ENCODE data around the gene TMEM126A. TPM values are rescaled to one million over a fixed set of nuclear protein-coding genes. Genes with fewer than 3 reads are reported as not detected.
"Not testable (repeated sequence)": the region's sequence is repeated elsewhere in the genome, so short reads cannot be mapped to it uniquely, and the experiment has no call there.

TMEM126A gene
- total and polyA plus RNA-seq, 2 of the 8 experiments (the other 6 are each of a cell fraction or from before 2014, with no cell fraction given): 33.7 to 58.7 TPM

DNA sequence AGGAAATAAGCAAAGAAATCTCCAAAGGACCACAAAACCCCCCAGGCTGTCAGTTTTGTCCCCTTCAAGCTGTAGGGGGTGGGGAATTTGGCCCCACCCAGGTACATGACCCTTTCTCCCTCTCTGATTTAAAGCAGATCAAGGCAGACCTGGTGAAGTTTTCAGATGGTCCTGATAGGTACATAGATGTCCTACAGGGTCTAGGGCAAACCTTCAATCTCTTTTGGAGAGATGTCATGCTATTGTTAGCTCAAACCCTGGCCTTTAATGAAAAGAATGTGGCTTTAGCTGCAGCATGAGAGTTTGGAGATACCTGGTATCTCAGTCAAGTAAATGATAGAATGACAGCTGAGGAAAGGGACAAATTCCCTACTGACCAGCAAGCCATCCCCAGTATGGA lies 39.1 kb upstream of the TMEM126A start:
- H2AK5ac ChIP-seq (ENCODE audit: low read depth, low read length); H3K18ac ChIP-seq (ENCODE audit: extremely low read depth, low read length); H4K91ac ChIP-seq (replicated peaks; ENCODE audit: insufficient read length, low read length); H3K27me3 ChIP-seq (replicated peaks in 1 of 4; ENCODE audit: control insufficient read depth in 3 of 4, extremely low read depth in 1 of 4, insufficient read depth in 3 of 4, low read length in 3 of 4); H4K5ac ChIP-seq (ENCODE audit: insufficient read length, low read depth, low read length); H3K23me2 ChIP-seq (ENCODE audit: low read depth, low read length); H2BK15ac ChIP-seq (ENCODE audit: low read length); H3K4ac ChIP-seq (replicated peaks; ENCODE audit: insufficient read length, low read depth, low read length); H3K4me1 ChIP-seq (replicated peaks in 1 of 4; ENCODE audit: control insufficient read depth in 3 of 4, insufficient read depth in 4 of 4, low read length in 3 of 4); H3K79me1 ChIP-seq (ENCODE audit: low read depth, low read length); H3K36me3 ChIP-seq (ENCODE audit: control insufficient read depth in 2 of 4, insufficient read depth in 4 of 4, low read length in 3 of 4); H3K27ac ChIP-seq (ENCODE audit: low read depth, low read length); H4K8ac ChIP-seq (ENCODE audit: extremely low read depth, insufficient read depth, low read length); H3K14ac ChIP-seq (ENCODE audit: insufficient read length); H2BK20ac ChIP-seq (ENCODE audit: low read length); H2BK120ac ChIP-seq (replicated peaks; ENCODE audit: low read depth, low read length); H3K56ac ChIP-seq (replicated peaks; ENCODE audit: insufficient read length, low read depth, low read length); H3K23ac ChIP-seq (ENCODE audit: insufficient read length); H4K20me1 ChIP-seq (replicated peaks in 1 of 2; ENCODE audit: control insufficient read depth in 1 of 2, insufficient read depth in 2 of 2, low read length in 2 of 2); DNase-seq (ENCODE audit: low read depth in 1 of 2, low spot score in 2 of 2); H3K9me3 ChIP-seq (ENCODE audit: insufficient read depth in 2 of 2, low read depth in 1 of 2, low read length in 1 of 2); H3K4me3 ChIP-seq (ENCODE audit: extremely low read depth in 1 of 4, insufficient read depth in 2 of 4, low read depth in 3 of 4, low read length in 4 of 4); H3K79me2 ChIP-seq (ENCODE audit: control insufficient read depth in 1 of 2, insufficient read depth in 2 of 2, low read length in 2 of 2); H2BK12ac ChIP-seq (ENCODE audit: low read depth, low read length); H2AFZ ChIP-seq (ENCODE audit: low read length); H3K9ac ChIP-seq (replicated peaks in 1 of 4; ENCODE audit: extremely low read depth in 1 of 4, low read depth in 3 of 4, low read length in 3 of 4); FAIRE-seq: not testable (repeated sequence)
- peak overlapping the region; percentile 16 to 44; a peak in 2 of 4 replicates for H3K4me2 ChIP-seq (ENCODE audit: insufficient read depth in 1 of 2, low read depth in 2 of 2, low read length in 2 of 2)
- ChIA-PET CTCF (ENCODE audit: partially characterized antibody) (interaction anchor here (0.6 to 0.9 kb wide), 2 partner anchors 12 to 1489 kb away, joined by 3 read pairs; no protein-coding TSS in a partner anchor), POLR2A (ENCODE audit: partially characterized antibody) (interaction anchor here (0.9 kb wide), 1 partner anchor 12 kb away, joined by 3 read pairs; no protein-coding TSS in a partner anchor)
- peak overlapping the region; percentile 30; the same call in 1 of the 2 replicates for H2BK5ac ChIP-seq (ENCODE audit: low read depth, low read length)
- 0 out of 4 replicates have a peak, but pooled peaks of 1 of the 2 experiments have one; percentile 37 for TF ChIP-seq HDAC2 (IDR thresholded peaks at IDR 0.05; ENCODE audit: borderline replicate concordance in 1 of 2, low read depth in 2 of 2, low read length in 2 of 2)

DNA sequence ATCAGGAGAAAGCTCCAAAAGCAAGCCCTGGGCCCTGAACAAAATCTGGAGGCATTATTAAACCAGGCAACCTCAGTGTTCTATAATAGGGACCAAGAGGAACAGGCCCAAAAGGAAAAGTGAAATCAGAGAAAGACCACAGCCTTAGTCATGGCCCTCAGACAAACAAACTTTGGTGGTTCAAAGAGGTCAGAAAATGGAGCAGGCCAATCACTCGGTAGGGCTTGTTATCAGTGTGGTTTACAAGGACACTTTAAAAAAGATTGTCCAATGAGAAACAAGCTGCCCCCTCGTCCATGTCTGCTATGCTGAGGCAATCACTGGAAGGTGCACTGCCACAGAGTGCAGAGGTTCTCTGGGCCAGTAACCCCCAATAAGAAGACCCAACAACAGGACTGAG lies 38.5 kb upstream of the TMEM126A start:
- H3K9ac ChIP-seq (replicated peaks in 1 of 4; ENCODE audit: extremely low read depth in 1 of 4, low read depth in 3 of 4, low read length in 3 of 4); H3K27me3 ChIP-seq (replicated peaks in 1 of 4; ENCODE audit: control insufficient read depth in 3 of 4, extremely low read depth in 1 of 4, insufficient read depth in 3 of 4, low read length in 3 of 4); H3K23ac ChIP-seq (ENCODE audit: insufficient read length); H3K4me2 ChIP-seq (ENCODE audit: insufficient read depth in 1 of 2, low read depth in 2 of 2, low read length in 2 of 2); H3K79me1 ChIP-seq (ENCODE audit: low read depth, low read length); H4K5ac ChIP-seq (ENCODE audit: insufficient read length, low read depth, low read length); DNase-seq (ENCODE audit: low read depth in 1 of 2, low spot score in 2 of 2); FAIRE-seq; H3K79me2 ChIP-seq (ENCODE audit: control insufficient read depth in 1 of 2, insufficient read depth in 2 of 2, low read length in 2 of 2); H4K8ac ChIP-seq (ENCODE audit: extremely low read depth, insufficient read depth, low read length); POLR2A ChIA-PET (ENCODE audit: partially characterized antibody); H3K56ac ChIP-seq (replicated peaks; ENCODE audit: insufficient read length, low read depth, low read length); H3K4me1 ChIP-seq (replicated peaks in 1 of 4; ENCODE audit: control insufficient read depth in 3 of 4, insufficient read depth in 4 of 4, low read length in 3 of 4); H2BK5ac ChIP-seq (ENCODE audit: low read depth, low read length); H2AK5ac ChIP-seq (ENCODE audit: low read depth, low read length); H2BK15ac ChIP-seq (ENCODE audit: low read length); H3K23me2 ChIP-seq (ENCODE audit: low read depth, low read length); H3K18ac ChIP-seq (ENCODE audit: extremely low read depth, low read length); H3K4ac ChIP-seq (replicated peaks; ENCODE audit: insufficient read length, low read depth, low read length); H3K27ac ChIP-seq (ENCODE audit: low read depth, low read length); H2AFZ ChIP-seq (ENCODE audit: low read length); H2BK20ac ChIP-seq (ENCODE audit: low read length); H3K4me3 ChIP-seq (ENCODE audit: extremely low read depth in 1 of 4, insufficient read depth in 2 of 4, low read depth in 3 of 4, low read length in 4 of 4); H3K14ac ChIP-seq (ENCODE audit: insufficient read length); H4K20me1 ChIP-seq (replicated peaks in 1 of 2; ENCODE audit: control insufficient read depth in 1 of 2, insufficient read depth in 2 of 2, low read length in 2 of 2); H4K91ac ChIP-seq (replicated peaks; ENCODE audit: insufficient read length, low read length); H2BK120ac ChIP-seq (replicated peaks; ENCODE audit: low read depth, low read length); H3K9me3 ChIP-seq (ENCODE audit: insufficient read depth in 2 of 2, low read depth in 1 of 2, low read length in 1 of 2): not testable (repeated sequence)
- CTCF ChIA-PET (ENCODE audit: partially characterized antibody): interaction anchor here (0.6 to 0.9 kb wide), 2 partner anchors 13 to 1488 kb away, joined by 3 read pairs; no protein-coding TSS in a partner anchor
- peaks cover 0 to 10% (median 0%) of the 10 kb centered on the region in 4 experiments; a peak in 1 of 8 replicates for H3K36me3 ChIP-seq (ENCODE audit: control insufficient read depth in 2 of 4, insufficient read depth in 4 of 4, low read length in 3 of 4)
- 0 out of 2 replicates have a peak overlapping the region, but pooled peaks have one; percentile 39 for H2BK12ac ChIP-seq (ENCODE audit: low read depth, low read length)
- 96% methylated on average over 2 of the region's 2 CpGs; no CpG with 5 or more reads in 1 of the 2 experiments for WGBS, 2 experiments (ENCODE audit: extremely low coverage in 1 of 2, insufficient coverage in 1 of 2, insufficient read length in 1 of 2, insufficient replicate concordance in 2 of 2, low coverage in 1 of 2, low lambda C conversion rate in 2 of 2, missing lambda C conversion rate in 1 of 2)
